HFFc6 (cell line): Measurements from ENCODE around the gene MACROH2A1. TPM values are rescaled to one million over a fixed set of nuclear protein-coding genes. Genes with fewer than 3 reads are reported as not detected.

ENCODE experiments used
- DNase-seq: peaks from one replicate; pipeline ENCODE4 v3.0.0-alpha.2; 2018
- H3K27ac Mint-ChIP-seq: 2 replicates; pipeline ENCODE4 v1.8.0; 2020; ENCODE audit warnings: mild to moderate bottlenecking, mixed read lengths
- H3K27me3 Mint-ChIP-seq: 2 replicates; pipeline ENCODE4 v1.8.0; 2021; ENCODE audit warnings: mild to moderate bottlenecking, moderate library complexity, mixed read lengths; ENCODE audit not compliant: insufficient read depth
- H3K36me3 Mint-ChIP-seq: 2 replicates; pipeline ENCODE4 v1.8.0; 2021; ENCODE audit warnings: low read depth, mixed read lengths
- H3K4me1 Mint-ChIP-seq: 2 replicates; pipeline ENCODE4 v1.8.0; 2020; ENCODE audit warnings: low read depth, mixed read lengths
- H3K4me3 Mint-ChIP-seq: 2 replicates; pipeline ENCODE4 v1.8.0; 2020; ENCODE audit warnings: mild to moderate bottlenecking, moderate library complexity, mixed read lengths
- H3K9me3 Mint-ChIP-seq: 2 replicates; pipeline ENCODE4 v1.8.0; 2020; ENCODE audit warnings: mild to moderate bottlenecking, mixed read lengths
- total RNA-seq, 6 experiments: library from RNA; stranded (reverse); fragmentation: NEBNext Ultra II Directional; extraction: Animal tissue kit (Norgen Biotek cat#: 25700); gene quantifications; 2 replicates in 1 of 6; 3 replicates in 5 of 6; pipeline ENCODE4 v1.2.3, GENCODE V29; 2021
- TF ChIP-seq, protein P1 (sequence below): fragments of 200-600 bp; sonication (generic); IDR thresholded peaks from 2 replicates; pipeline ENCODE4 v1.5.0; 2021; ENCODE audit warnings: antibody characterized with exemption, mild to moderate bottlenecking

The MACROH2A1 gene
- total RNA-seq, 6 experiments from 2014 or later, result 116 to 144 (median 127) TPM

DNA sequence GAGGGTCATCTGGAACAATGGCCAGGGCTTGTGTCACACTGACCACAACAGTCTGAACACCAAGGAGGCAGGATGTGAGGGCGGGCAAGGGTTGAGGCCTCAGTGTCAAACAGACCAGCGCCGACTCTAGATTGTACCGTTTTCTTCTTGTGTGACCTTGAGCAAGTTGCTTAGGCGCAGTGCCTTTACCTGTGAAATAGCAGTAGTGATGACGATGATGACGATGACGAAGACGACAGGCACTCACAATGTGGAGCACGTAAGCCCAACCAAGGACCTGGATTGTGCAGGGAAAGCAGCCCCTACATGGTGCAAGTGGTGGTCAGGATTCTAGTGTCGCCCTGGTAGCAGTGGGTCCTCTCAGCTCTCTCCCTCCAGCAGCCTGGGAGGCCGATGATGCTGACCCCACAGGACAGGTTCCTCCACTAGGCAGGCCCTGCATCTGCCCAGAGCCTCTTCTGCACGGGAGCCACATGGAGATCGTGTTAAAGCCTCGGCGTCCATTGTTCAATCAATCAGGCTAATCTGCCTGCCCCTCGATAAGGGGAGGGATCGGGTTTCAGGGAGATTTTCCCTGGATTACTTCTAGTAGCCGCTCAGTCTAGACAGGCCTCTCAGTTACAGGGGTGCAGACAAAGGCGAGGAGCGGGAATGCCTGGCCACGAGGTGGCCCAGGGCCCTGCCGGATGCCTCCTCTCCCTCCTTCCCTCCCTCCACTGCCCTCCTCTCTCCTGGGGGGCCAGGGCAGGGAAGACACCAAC, 91.7 kb downstream of the MACROH2A1 start:
- TF ChIP-seq, protein P1, sequence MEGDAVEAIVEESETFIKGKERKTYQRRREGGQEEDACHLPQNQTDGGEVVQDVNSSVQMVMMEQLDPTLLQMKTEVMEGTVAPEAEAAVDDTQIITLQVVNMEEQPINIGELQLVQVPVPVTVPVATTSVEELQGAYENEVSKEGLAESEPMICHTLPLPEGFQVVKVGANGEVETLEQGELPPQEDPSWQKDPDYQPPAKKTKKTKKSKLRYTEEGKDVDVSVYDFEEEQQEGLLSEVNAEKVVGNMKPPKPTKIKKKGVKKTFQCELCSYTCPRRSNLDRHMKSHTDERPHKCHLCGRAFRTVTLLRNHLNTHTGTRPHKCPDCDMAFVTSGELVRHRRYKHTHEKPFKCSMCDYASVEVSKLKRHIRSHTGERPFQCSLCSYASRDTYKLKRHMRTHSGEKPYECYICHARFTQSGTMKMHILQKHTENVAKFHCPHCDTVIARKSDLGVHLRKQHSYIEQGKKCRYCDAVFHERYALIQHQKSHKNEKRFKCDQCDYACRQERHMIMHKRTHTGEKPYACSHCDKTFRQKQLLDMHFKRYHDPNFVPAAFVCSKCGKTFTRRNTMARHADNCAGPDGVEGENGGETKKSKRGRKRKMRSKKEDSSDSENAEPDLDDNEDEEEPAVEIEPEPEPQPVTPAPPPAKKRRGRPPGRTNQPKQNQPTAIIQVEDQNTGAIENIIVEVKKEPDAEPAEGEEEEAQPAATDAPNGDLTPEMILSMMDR, result no peak
- Mint-ChIP-seq H3K4me1 (peaks cover 54% of the 10 kb centered on the region), H3K27me3 (peaks cover 3% of the 10 kb centered on the region; the same call in 1 of the 2 replicates), H3K9me3 (no peaks in the 10 kb centered on the region), H3K27ac (no peak overlapping the region), H3K4me3 (no peak overlapping the region), H3K36me3 (no peaks in the 10 kb centered on the region)
- DNase-seq, result no peak

DNA sequence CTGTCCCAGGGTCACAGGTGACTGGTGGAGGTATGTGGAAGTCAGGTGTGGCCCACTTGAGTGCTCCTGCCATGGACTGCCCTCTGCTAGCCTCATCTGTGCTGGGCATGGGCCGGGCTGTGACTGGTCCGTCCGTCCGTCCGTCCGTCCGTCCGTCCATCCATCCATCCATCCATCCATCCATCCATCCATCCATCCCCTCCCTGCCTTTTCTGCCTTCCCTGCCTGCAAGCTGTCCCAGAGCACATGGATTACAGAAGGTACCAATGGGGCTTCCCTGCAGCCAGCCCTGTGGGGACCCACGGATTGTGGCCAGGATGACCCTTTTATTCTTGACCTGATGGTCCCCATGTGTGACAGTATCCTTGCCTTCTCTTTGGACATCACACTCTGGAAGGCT, 92.5 kb downstream of the MACROH2A1 start:
- Mint-ChIP-seq H3K36me3 (no peaks in the 10 kb centered on the region), H3K9me3 (no peaks in the 10 kb centered on the region), H3K4me3 (no peak overlapping the region), H3K27me3 (peaks cover 3% of the 10 kb centered on the region; the same call in 1 of the 2 replicates), H3K4me1 (peaks cover 46% of the 10 kb centered on the region), H3K27ac (no peak overlapping the region)
- TF ChIP-seq, protein P1, result no peak
- DNase-seq, result no peak

- H3K9me3 Mint-ChIP-seq, result no peaks in the 10 kb centered on the region
- H3K4me3 Mint-ChIP-seq, result no peak overlapping the region
- no peaks in the 10 kb centered on the region for H3K36me3 Mint-ChIP-seq
- no peak overlapping the region; the same call in 1 of the 2 replicates for H3K27ac Mint-ChIP-seq
- DNase-seq, result no peak
- H3K27me3 Mint-ChIP-seq, result peaks cover 3% of the 10 kb centered on the region; the same call in 1 of the 2 replicates
- TF ChIP-seq, protein P1, result no peak
- H3K4me1 Mint-ChIP-seq, result peaks cover 26% of the 10 kb centered on the region
Measured at GRCh38 chr5:135304352-135305221, 94.4 kb downstream of the MACROH2A1 start.

DNA sequence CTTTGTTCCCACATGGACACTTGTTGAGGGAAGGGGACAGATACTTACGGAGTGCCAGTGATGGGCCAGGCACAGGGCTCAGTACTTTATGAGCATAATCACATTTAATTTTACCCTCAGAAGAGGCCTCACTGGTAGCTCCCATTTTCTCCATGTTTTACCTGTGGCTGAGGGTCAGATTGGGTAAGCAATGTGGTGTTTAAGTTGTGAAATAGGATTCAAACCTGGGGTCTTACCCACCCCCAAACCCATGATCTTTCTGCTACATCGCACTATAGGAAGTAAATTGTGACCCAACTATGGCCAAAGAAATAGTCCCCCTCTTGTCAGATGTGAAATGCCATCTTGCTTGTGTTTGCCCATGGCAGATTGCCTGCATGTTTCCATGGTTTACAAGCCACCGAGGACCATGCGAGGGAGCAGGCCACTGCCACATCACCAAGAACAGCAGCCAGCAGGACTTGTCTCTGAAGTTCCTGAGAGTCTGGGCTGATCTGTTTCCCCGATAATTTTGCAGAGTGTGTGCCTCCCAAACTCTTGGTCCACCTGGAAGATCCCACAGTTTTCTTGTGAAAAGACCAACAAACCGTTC, 95.4 kb downstream of the MACROH2A1 start:
- Mint-ChIP-seq H3K27ac (no peak overlapping the region), H3K9me3 (no peaks in the 10 kb centered on the region), H3K4me3 (no peak overlapping the region), H3K4me1 (peaks cover 17% of the 10 kb centered on the region), H3K36me3 (no peaks in the 10 kb centered on the region), H3K27me3 (peaks cover 3% of the 10 kb centered on the region; the same call in 1 of the 2 replicates)
- TF ChIP-seq, protein P1, result no peak
- DNase-seq, result no peak
